A549 (cell line): ENCODE results near the gene DOK5.

Experiments
- CTCF ChIP-seq: fragments of >200 bp; sonication (Bioruptor Twin); formaldehyde crosslinking; IDR thresholded peaks from 3 replicates; pipeline ENCODE4 v1.5.1; 2016
- EP300 ChIP-seq, 2 experiments: fragments of >200 bp; sonication (Bioruptor Twin); formaldehyde crosslinking; IDR thresholded peaks; 2 replicates in 1 of 2; 3 replicates in 1 of 2; pipeline ENCODE4 v1.6.1; 2016 to 2017
- NFE2L2 ChIP-seq: fragments of 150-350 bp; conservative IDR thresholded peaks from 2 replicates; pipeline ENCODE4 v1.6.1; 2014; ENCODE audit warnings: low read length
- POLR2A ChIP-seq: IDR thresholded peaks from 2 replicates; pipeline ENCODE4 v1.6.1; 2012; ENCODE audit warnings: mild to moderate bottlenecking, low read length

- TF ChIP-seq EP300 (IDR thresholded peaks at IDR 0.05) (no peak), POLR2A (no peak), CTCF (no peak), NFE2L2 (no peak)
Observed at GRCh38 chr20:54639941-54640340, 164.5 kb downstream of the DOK5 start.
